ENCODE results near the gene EFHC1.

The EFHC1 gene

DNA sequence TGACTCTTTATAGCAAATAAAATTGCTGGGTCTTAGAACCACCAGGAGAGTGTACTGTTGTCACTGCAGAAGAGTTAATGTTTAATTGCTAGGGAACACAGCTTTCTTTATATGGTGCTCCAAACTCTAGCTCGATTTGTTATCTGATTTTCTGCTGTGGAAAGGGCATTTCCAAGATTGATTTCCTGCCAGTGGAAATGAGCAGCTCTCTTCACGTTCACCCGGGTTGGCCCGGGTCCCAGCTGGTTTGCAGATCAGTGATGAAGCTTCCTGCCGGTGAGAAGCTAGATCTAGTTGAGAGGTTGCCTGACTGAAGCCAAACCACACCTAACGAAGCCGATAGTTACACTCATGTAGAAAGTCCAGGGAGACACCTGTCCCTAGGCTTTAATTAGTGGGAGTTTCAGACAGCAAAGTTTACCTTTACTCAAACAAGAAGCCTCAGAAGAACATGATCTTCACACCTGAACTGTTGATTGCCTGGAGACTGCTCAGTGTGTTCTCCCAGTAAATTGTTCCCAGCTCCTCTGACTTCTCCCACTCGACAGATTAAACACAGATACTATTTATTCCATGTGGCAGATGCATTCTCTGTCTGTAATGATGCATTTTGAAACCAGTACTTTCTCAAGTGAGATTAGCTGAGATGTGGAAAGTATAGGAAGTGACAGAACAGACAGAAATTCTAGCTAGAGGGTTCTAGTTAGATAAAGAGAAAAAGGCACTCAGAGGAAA, 30.3 kb upstream of the EFHC1 start:
- TF ChIP-seq, protein P1, sequence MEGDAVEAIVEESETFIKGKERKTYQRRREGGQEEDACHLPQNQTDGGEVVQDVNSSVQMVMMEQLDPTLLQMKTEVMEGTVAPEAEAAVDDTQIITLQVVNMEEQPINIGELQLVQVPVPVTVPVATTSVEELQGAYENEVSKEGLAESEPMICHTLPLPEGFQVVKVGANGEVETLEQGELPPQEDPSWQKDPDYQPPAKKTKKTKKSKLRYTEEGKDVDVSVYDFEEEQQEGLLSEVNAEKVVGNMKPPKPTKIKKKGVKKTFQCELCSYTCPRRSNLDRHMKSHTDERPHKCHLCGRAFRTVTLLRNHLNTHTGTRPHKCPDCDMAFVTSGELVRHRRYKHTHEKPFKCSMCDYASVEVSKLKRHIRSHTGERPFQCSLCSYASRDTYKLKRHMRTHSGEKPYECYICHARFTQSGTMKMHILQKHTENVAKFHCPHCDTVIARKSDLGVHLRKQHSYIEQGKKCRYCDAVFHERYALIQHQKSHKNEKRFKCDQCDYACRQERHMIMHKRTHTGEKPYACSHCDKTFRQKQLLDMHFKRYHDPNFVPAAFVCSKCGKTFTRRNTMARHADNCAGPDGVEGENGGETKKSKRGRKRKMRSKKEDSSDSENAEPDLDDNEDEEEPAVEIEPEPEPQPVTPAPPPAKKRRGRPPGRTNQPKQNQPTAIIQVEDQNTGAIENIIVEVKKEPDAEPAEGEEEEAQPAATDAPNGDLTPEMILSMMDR (IDR thresholded peaks at IDR 0.05; ENCODE audit: low read depth, low read length) = no peak
- peak; percentile 46 for DNase-seq (ENCODE audit: low read depth, low spot score)
- in situ Hi-C loops (cut with HindIII; ENCODE audit: low sequenced_read_pairs) = no loop called here
- H3K4me3 ChIP-seq (ENCODE audit: low read depth, low read length) = no peak overlapping the region

DNA sequence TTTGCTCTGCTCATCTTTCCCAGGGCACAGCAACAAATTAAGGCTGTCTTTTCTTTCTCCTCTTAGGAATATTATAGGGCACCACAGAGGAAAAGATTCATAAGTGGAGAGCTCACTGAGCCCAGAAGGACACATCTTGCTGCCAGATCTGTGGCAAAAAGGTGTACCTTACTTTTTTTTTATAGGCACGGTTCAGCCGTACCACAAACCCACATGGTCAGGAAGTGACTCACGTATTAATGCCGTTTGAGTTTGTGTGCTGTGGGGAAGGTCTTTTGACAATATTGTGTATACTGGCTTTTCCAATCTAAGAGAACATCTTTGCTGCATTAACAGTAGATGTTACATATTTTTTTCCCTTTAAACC, 29.8 kb upstream of the EFHC1 start:
- peak; percentile 78 for DNase-seq (ENCODE audit: low read depth, low spot score)
- TF ChIP-seq, protein P1 (IDR thresholded peaks at IDR 0.05; ENCODE audit: low read depth, low read length) = no peak
- H3K4me3 ChIP-seq (ENCODE audit: low read depth, low read length) = no peak overlapping the region
- in situ Hi-C loops (cut with HindIII; ENCODE audit: low sequenced_read_pairs) = no loop called here

DNA sequence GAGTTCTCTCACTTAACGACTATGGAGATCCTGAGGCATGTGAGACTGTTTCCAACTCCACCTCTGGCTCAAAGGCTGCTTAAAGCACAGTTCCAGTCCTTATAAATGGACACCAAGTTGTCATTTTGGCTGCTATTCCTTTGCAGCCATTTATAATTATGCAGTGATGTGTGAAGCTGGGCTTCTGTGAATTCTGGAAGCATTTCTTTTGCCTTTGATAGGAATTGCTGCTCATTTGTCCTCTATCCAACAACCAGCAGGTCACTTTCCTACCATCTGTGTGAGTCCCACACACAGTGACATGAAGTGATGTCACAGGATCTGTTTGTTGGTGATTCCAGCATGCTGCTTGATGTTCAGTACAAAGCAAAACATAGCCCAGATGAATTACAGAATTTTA, 28.5 kb upstream of the EFHC1 start:
- no peak overlapping the region for H3K4me3 ChIP-seq (ENCODE audit: low read depth, low read length)

DNA sequence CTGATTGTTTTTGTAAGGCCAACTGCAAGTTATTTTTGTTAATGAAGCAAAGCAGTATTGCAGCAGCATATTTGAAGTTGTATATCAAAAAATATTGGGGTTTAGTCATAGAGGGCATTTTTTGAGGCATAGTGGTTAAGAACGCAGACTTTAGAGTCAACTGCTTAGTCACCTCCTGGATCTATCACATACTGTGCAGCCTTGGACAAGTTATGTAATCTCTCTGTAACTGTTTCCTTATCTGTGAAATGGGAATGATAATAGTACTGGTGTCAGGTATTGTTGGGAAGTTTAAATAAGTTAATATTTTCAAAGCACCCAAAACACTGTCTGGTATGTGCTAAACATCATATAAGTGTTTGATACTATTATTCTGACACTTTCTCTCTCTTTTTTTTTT, 27.2 kb upstream of the EFHC1 start:
- in situ Hi-C loops (cut with HindIII; ENCODE audit: low sequenced_read_pairs) = no loop called here
- no peak overlapping the region for H3K4me3 ChIP-seq (ENCODE audit: low read depth, low read length)
- peak; percentile 65 for DNase-seq (ENCODE audit: low read depth, low spot score)
- TF ChIP-seq, protein P1 (IDR thresholded peaks at IDR 0.05; ENCODE audit: low read depth, low read length) = no peak

More for the DNA sequence above, 28.5 kb upstream of the EFHC1 start:
- no peak for DNase-seq (ENCODE audit: low read depth, low spot score)
- in situ Hi-C loops (cut with HindIII; ENCODE audit: low sequenced_read_pairs) = no loop called here
- TF ChIP-seq, protein P1 (IDR thresholded peaks at IDR 0.05; ENCODE audit: low read depth, low read length) = no peak

DNA sequence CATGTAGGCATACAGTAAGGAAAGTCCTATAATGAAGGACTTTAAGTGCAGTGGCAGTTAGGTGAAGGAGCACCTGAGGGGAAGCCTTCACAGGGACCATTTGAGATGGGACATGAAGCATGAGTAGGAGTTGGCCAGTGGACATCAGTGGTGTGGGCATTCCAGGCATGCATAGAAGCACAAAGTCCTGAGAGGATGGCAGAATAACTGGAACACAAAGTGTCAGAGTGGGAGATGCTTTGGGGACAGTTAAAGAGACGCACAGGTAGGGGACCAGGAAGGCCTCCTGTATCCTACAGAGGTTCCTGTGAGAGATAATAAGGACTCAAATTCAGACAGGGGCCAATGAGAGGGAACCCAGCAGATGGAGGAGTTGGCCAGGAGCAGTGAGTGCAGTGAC, 26.4 kb upstream of the EFHC1 start:
- H3K4me3 ChIP-seq (ENCODE audit: low read depth, low read length) = no peak overlapping the region
- no peak for DNase-seq (ENCODE audit: low read depth, low spot score)
- TF ChIP-seq, protein P1 (IDR thresholded peaks at IDR 0.05; ENCODE audit: low read depth, low read length) = no peak
- in situ Hi-C loops (cut with HindIII; ENCODE audit: low sequenced_read_pairs) = no loop called here

DNA sequence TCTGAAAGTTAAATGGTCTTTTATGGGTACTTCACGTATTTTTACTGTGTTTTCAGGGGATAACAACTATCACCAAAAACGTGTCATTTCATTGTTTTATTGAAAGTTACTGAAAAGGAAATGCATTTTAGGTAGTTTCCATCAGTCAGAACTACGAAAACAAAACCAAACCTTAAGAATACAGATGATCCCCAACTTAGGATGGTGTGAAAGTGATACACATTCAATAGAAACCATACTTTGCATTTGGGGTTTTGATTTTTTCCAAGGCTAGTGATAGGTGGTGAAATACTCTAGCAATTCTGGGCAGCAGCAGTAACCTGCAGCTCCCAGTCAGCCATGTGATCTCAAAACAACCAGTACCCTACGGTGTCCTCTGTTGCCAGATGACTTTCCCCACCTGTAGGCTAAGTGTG, 25.9 kb upstream of the EFHC1 start:
- no peak for DNase-seq (ENCODE audit: low read depth, low spot score)

More for the DNA sequence above, 25.9 kb upstream of the EFHC1 start:
- H3K4me3 ChIP-seq (ENCODE audit: low read depth, low read length) = no peak overlapping the region
- in situ Hi-C loops (cut with HindIII; ENCODE audit: low sequenced_read_pairs) = no loop called here
- TF ChIP-seq, protein P1 (IDR thresholded peaks at IDR 0.05; ENCODE audit: low read depth, low read length) = no peak

Measured in astrocyte of the spinal cord (primary cell).